K562 (cell line): ENCODE measurements around the gene OLFML3. TPM values are rescaled to one million over a fixed set of nuclear protein-coding genes. Genes with fewer than 3 reads are reported as not detected.
A peak's percentile ranks its signal among the peaks of the same experiment; 100 is the strongest.

ENCODE experiments used
- ATAC-seq: fragments of 200-7000 bp; cut with Tn5 transposase; 3 replicates; pipeline ENCODE4 v1.9.1; 2020; ENCODE audit warnings: moderate library complexity
- BruUV-seq: library from RNA; stranded (reverse); fragments of 400-500 nt; replicated peaks from 2 replicates; lab custom pipeline; 2021; lab: Mats Ljungman, UMichigan
- CTCF ChIA-PET: fragments of 300-600 bp; formaldehyde crosslinking; extraction: SDS; loops from one replicate; lab custom pipeline; 2021; ENCODE audit warnings: low intra/inter-chr PET ratio; lab: Yijun Ruan, JAX
- POLR2A ChIA-PET: fragments of 300-600, 350-650 bp; sonication (Branson Sonifier 250); formaldehyde crosslinking; extraction: SDS; loops from one replicate; lab custom pipeline; 2021; ENCODE audit warnings: antibody characterized with exemption, inconsistent platforms; lab: Yijun Ruan, JAX
- DNase-seq, 4 experiments: peaks; one replicate each; pipeline versions ENCODE4 v3.0.0 to v3.0.0-alpha.2; 2011 to 2018; ENCODE audit warnings: low spot score in 3 of 4, mixed read lengths in 3 of 4; ENCODE audit errors: extremely low read depth in 1 of 4
- FAIRE-seq: peaks from 2 replicates; lab custom pipeline; 2011; peaks lifted over from hg19 to GRCh38; lab: Jason Lieb, UNC
- H2AFZ ChIP-seq: 2 replicates; pipeline ENCODE4 v1.6.0; 2011; ENCODE audit warnings: low read depth, low read length, control low read depth, inconsistent platforms
- H3K27ac ChIP-seq: fragments of 200-600 bp; 3 replicates; pipeline ENCODE4 v1.8.0; 2011; ENCODE audit warnings: low read depth, mild to moderate bottlenecking, control low read depth, inconsistent platforms, low read length, moderate library complexity, mixed read lengths; ENCODE audit errors: extremely low read depth
- H3K27me3 ChIP-seq, 2 experiments: fragments of 300-600 bp in 1 of 2; 2 replicates in 1 of 2; 3 replicates in 1 of 2; pipeline versions ENCODE4 v1.6.0 to v1.8.0; 2011; ENCODE audit warnings: inconsistent platforms in 2 of 2, low read length in 2 of 2, mild to moderate bottlenecking in 1 of 2, mixed read lengths in 1 of 2, moderate library complexity in 1 of 2; ENCODE audit not compliant: control insufficient read depth in 2 of 2, insufficient read depth in 2 of 2
- H3K36me3 ChIP-seq: fragments of 300-600 bp; 3 replicates; pipeline ENCODE4 v1.8.0; 2011; ENCODE audit warnings: mild to moderate bottlenecking, low read length, inconsistent platforms; ENCODE audit not compliant: control insufficient read depth, insufficient read depth
- H3K4me1 ChIP-seq, 2 experiments: fragments of 200-600 bp in 1 of 2; replicated peaks in 1 of 2; 2 replicates in 1 of 2; 3 replicates in 1 of 2; pipeline versions ENCODE4 v1.5.1 to v1.8.0; 2011; ENCODE audit warnings: inconsistent platforms in 2 of 2, low read length in 2 of 2, mild to moderate bottlenecking in 1 of 2, mixed read lengths in 1 of 2, moderate library complexity in 1 of 2; ENCODE audit not compliant: control insufficient read depth in 2 of 2, insufficient read depth in 2 of 2
- H3K4me2 ChIP-seq: 2 replicates; pipeline ENCODE4 v1.6.1; 2011; ENCODE audit warnings: low read length, control low read depth, inconsistent platforms, mixed read lengths; ENCODE audit not compliant: insufficient read depth
- H3K4me3 ChIP-seq: fragments of 200-600 bp; sonication (generic), shearing (Covaris generic); 2 replicates; pipeline ENCODE4 v1.5.1; 2016; ENCODE audit warnings: control low read depth, inconsistent platforms
- H3K79me2 ChIP-seq: fragments of 200-600 bp; 3 replicates; pipeline ENCODE4 v1.8.0; 2011; ENCODE audit warnings: low read length, inconsistent platforms; ENCODE audit not compliant: control insufficient read depth, insufficient read depth
- H3K9ac ChIP-seq, 2 experiments: 2 replicates each; pipeline versions ENCODE4 v1.6.0 to v1.6.1; 2011; ENCODE audit warnings: low read depth in 2 of 2, low read length in 2 of 2, control low read depth in 1 of 2, inconsistent platforms in 1 of 2, mild to moderate bottlenecking in 1 of 2, mixed read lengths in 1 of 2; ENCODE audit not compliant: insufficient read depth in 1 of 2
- H3K9me1 ChIP-seq: one replicate; pipeline ENCODE4 v1.6.0; 2011; ENCODE audit warnings: inconsistent platforms, mild to moderate bottlenecking, low read length, moderate library complexity; ENCODE audit not compliant: control insufficient read depth, insufficient read depth
- H3K9me3 ChIP-seq: replicated peaks from 2 replicates; pipeline ENCODE4 v1.5.1; 2011; ENCODE audit warnings: low read depth, low read length, inconsistent platforms; ENCODE audit not compliant: control insufficient read depth, insufficient read depth
- H4K20me1 ChIP-seq: replicated peaks from 2 replicates; pipeline ENCODE4 v1.6.1; 2011; ENCODE audit warnings: low read length, inconsistent platforms, mixed read lengths; ENCODE audit not compliant: control insufficient read depth, insufficient read depth
- FIP1L1 ChIP-seq: fragments of 200-400 bp; formaldehyde crosslinking; IDR thresholded peaks from 2 replicates; pipeline ENCODE4 v1.6.1; 2018; ENCODE audit warnings: mild to moderate bottlenecking, low read depth, low read length; ENCODE audit not compliant: poor library complexity, severe bottlenecking
- HSF4 ChIP-seq: fragments of 250-450 bp; sonication (Bioruptor Pico); IDR thresholded peaks from 2 replicates; pipeline ENCODE4 v2.1.2; 2022; ENCODE audit warnings: mild to moderate bottlenecking, moderate library complexity, borderline replicate concordance
- IRF2 ChIP-seq: sonication (generic); formaldehyde crosslinking; IDR thresholded peaks from 2 replicates; pipeline ENCODE4 v1.8.1; 2022; ENCODE audit warnings: mild to moderate bottlenecking, missing genetic modification reagents
- KLF13 ChIP-seq: fragments of 450-650 bp; IDR thresholded peaks from 2 replicates; pipeline ENCODE4 v1.6.1; 2016; ENCODE audit warnings: missing genetic modification characterization, low read depth, mild to moderate bottlenecking, missing compliant biosample characterization, moderate library complexity, borderline replicate concordance
- PHTF2 ChIP-seq: fragments of 250-450 bp; sonication (Bioruptor Pico); IDR thresholded peaks from 2 replicates; pipeline ENCODE4 v1.5.0; 2021; ENCODE audit warnings: mild to moderate bottlenecking
- ZNF316 ChIP-seq: fragments of 450-650 bp; IDR thresholded peaks from 2 replicates; pipeline ENCODE4 v1.6.1; 2016
- WGBS: fragments of 100-300 bp; shearing (Covaris generic); methylation state at CpG from one replicate; pipeline ENCODE4 v1.1.6; 2016; ENCODE audit warnings: low coverage, mixed read lengths; ENCODE audit not compliant: insufficient coverage; ENCODE audit errors: missing lambda C conversion rate; 5-methylcytosine and 5-hydroxymethylcytosine counted together
- in situ Hi-C: fragments of 300-500 bp; cut with MboI; formaldehyde crosslinking; loops from 4 replicates; pipeline ENCODE4 v1.15.0; 2018; ENCODE audit warnings: inconsistent platforms, mixed read lengths
- intact Hi-C: fragments of 100-400 bp; cut with micrococcal nuclease; formaldehyde crosslinking; loops from 2 replicates; pipeline ENCODE4 v1.14.2; 2022
- polyA plus RNA-seq, 8 experiments: library from polyadenylated mRNA; depleted of rRNA in 4 of 8; stranded (reverse) in 5 of 8; unstranded in 3 of 8; fragments of >200 nt; fragmentation: Nextera tagmentation in 2 of 8; fragmentation: Illumina TruSeq in 1 of 8; extraction: Ambion mirVana in 2 of 8; extraction: Trizol in 1 of 8; gene quantifications; 2 replicates each; pipeline versions ENCODE4 v1.2.1 to v1.2.3, GENCODE V29; 2011 to 2014; ENCODE audit warnings: inconsistent platforms in 1 of 8, missing spikeins in 1 of 8
- total RNA-seq, 7 experiments: library from RNA; depleted of rRNA in 6 of 7; stranded (reverse); fragments of >200 nt in 6 of 7; fragmentation: Illumina TruSeq in 2 of 7; extraction: Trizol in 2 of 7; gene quantifications; 2 replicates each; pipeline versions ENCODE4 v1.2.1 to v1.2.3, GENCODE V29; 2011 to 2021; ENCODE audit warnings: low replicate concordance in 1 of 7
- TF ChIP-seq, protein P1 (sequence below): fragments of 450-650 bp; IDR thresholded peaks from 2 replicates; pipeline ENCODE4 v1.6.1; 2016; ENCODE audit warnings: mild to moderate bottlenecking, moderate library complexity
- TF ChIP-seq, protein P2 (sequence below): fragments of 150-350 bp; conservative IDR thresholded peaks from 2 replicates; pipeline ENCODE4 v1.6.1; 2014; ENCODE audit warnings: low read length

OLFML3 gene
- total and polyA plus RNA-seq, 9 of the 15 experiments (the other 6 are each of a cell fraction or from before 2014, with no cell fraction given) = 0.07 to 0.13 (median 0.07) TPM; not detected in 6

DNA sequence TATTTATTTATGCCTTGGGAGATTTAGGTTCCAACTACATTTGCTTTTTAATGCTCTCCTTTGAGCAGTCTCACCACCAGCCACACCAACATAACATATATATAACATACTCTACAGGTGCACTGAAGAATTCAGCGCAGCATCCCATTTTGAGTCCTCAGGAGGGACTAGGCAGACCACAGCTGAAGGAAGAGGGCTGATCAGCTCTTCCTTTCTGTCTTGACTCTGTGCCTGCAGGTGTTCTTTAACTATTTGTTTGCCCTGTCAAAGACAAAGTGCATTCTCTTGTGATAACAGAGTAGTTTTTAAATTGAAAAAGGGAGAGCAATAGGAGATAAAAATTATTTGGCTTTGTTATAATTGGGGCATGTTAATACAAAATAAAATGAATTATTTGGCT is 33.2 kb upstream of the OLFML3 start:
- no peak overlapping the region for H3K9ac ChIP-seq
- peaks cover 45% of the 10 kb centered on the region for H3K36me3 ChIP-seq
- H3K4me3 ChIP-seq = no peak overlapping the region
- H3K79me2 ChIP-seq = peaks cover 91% of the 10 kb centered on the region
- H3K9me3 ChIP-seq = no peaks in the 10 kb centered on the region
- H3K27me3 ChIP-seq = no peaks in the 10 kb centered on the region
- CTCF ChIA-PET = no interaction called here
- peak; percentile 18; the same call in 1 of the 3 replicates for ATAC-seq
- intact Hi-C loops (loop anchor here (5.0 kb wide), 1 partner anchor 109 kb away; no protein-coding TSS in a partner anchor), in situ Hi-C loops (no loop called here)
- no peak for DNase-seq
- POLR2A ChIA-PET = interaction anchor here (0.7 to 5.3 kb wide), 8 partner anchors 8 to 873 kb away, joined by 3 to 65 read pairs (median 5); partner anchors contain the start of genes HIPK1 and LRIG2
- H4K20me1 ChIP-seq = no peaks in the 10 kb centered on the region
- H3K4me1 ChIP-seq = peaks cover 11 to 27% of the 10 kb centered on the region in 2 experiments; a peak in 4 of 5 replicates
- H3K9me1 ChIP-seq = no peaks in the 10 kb centered on the region
- H2AFZ ChIP-seq = no peak overlapping the region
- BruUV-seq = no TSS peak
- 69% methylated on average over 1 of the region's 1 CpG for WGBS
- H3K27ac ChIP-seq = no peak overlapping the region
- no peak for FAIRE-seq
- no peak overlapping the region for H3K4me2 ChIP-seq
- TF ChIP-seq PHTF2 (CRISPR knock-in tag) = no peak
- TF ChIP-seq ZNF316 = no peak
- TF ChIP-seq KLF13 (tag) = no peak
- TF ChIP-seq, protein P1, sequence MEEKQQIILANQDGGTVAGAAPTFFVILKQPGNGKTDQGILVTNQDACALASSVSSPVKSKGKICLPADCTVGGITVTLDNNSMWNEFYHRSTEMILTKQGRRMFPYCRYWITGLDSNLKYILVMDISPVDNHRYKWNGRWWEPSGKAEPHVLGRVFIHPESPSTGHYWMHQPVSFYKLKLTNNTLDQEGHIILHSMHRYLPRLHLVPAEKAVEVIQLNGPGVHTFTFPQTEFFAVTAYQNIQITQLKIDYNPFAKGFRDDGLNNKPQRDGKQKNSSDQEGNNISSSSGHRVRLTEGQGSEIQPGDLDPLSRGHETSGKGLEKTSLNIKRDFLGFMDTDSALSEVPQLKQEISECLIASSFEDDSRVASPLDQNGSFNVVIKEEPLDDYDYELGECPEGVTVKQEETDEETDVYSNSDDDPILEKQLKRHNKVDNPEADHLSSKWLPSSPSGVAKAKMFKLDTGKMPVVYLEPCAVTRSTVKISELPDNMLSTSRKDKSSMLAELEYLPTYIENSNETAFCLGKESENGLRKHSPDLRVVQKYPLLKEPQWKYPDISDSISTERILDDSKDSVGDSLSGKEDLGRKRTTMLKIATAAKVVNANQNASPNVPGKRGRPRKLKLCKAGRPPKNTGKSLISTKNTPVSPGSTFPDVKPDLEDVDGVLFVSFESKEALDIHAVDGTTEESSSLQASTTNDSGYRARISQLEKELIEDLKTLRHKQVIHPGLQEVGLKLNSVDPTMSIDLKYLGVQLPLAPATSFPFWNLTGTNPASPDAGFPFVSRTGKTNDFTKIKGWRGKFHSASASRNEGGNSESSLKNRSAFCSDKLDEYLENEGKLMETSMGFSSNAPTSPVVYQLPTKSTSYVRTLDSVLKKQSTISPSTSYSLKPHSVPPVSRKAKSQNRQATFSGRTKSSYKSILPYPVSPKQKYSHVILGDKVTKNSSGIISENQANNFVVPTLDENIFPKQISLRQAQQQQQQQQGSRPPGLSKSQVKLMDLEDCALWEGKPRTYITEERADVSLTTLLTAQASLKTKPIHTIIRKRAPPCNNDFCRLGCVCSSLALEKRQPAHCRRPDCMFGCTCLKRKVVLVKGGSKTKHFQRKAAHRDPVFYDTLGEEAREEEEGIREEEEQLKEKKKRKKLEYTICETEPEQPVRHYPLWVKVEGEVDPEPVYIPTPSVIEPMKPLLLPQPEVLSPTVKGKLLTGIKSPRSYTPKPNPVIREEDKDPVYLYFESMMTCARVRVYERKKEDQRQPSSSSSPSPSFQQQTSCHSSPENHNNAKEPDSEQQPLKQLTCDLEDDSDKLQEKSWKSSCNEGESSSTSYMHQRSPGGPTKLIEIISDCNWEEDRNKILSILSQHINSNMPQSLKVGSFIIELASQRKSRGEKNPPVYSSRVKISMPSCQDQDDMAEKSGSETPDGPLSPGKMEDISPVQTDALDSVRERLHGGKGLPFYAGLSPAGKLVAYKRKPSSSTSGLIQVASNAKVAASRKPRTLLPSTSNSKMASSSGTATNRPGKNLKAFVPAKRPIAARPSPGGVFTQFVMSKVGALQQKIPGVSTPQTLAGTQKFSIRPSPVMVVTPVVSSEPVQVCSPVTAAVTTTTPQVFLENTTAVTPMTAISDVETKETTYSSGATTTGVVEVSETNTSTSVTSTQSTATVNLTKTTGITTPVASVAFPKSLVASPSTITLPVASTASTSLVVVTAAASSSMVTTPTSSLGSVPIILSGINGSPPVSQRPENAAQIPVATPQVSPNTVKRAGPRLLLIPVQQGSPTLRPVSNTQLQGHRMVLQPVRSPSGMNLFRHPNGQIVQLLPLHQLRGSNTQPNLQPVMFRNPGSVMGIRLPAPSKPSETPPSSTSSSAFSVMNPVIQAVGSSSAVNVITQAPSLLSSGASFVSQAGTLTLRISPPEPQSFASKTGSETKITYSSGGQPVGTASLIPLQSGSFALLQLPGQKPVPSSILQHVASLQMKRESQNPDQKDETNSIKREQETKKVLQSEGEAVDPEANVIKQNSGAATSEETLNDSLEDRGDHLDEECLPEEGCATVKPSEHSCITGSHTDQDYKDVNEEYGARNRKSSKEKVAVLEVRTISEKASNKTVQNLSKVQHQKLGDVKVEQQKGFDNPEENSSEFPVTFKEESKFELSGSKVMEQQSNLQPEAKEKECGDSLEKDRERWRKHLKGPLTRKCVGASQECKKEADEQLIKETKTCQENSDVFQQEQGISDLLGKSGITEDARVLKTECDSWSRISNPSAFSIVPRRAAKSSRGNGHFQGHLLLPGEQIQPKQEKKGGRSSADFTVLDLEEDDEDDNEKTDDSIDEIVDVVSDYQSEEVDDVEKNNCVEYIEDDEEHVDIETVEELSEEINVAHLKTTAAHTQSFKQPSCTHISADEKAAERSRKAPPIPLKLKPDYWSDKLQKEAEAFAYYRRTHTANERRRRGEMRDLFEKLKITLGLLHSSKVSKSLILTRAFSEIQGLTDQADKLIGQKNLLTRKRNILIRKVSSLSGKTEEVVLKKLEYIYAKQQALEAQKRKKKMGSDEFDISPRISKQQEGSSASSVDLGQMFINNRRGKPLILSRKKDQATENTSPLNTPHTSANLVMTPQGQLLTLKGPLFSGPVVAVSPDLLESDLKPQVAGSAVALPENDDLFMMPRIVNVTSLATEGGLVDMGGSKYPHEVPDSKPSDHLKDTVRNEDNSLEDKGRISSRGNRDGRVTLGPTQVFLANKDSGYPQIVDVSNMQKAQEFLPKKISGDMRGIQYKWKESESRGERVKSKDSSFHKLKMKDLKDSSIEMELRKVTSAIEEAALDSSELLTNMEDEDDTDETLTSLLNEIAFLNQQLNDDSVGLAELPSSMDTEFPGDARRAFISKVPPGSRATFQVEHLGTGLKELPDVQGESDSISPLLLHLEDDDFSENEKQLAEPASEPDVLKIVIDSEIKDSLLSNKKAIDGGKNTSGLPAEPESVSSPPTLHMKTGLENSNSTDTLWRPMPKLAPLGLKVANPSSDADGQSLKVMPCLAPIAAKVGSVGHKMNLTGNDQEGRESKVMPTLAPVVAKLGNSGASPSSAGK = no peak
- TF ChIP-seq HSF4 (CRISPR knock-in tag) = no peak
- TF ChIP-seq FIP1L1 = no peak
- no peak for TF ChIP-seq IRF2 (CRISPR knock-in tag)
- TF ChIP-seq, protein P2, sequence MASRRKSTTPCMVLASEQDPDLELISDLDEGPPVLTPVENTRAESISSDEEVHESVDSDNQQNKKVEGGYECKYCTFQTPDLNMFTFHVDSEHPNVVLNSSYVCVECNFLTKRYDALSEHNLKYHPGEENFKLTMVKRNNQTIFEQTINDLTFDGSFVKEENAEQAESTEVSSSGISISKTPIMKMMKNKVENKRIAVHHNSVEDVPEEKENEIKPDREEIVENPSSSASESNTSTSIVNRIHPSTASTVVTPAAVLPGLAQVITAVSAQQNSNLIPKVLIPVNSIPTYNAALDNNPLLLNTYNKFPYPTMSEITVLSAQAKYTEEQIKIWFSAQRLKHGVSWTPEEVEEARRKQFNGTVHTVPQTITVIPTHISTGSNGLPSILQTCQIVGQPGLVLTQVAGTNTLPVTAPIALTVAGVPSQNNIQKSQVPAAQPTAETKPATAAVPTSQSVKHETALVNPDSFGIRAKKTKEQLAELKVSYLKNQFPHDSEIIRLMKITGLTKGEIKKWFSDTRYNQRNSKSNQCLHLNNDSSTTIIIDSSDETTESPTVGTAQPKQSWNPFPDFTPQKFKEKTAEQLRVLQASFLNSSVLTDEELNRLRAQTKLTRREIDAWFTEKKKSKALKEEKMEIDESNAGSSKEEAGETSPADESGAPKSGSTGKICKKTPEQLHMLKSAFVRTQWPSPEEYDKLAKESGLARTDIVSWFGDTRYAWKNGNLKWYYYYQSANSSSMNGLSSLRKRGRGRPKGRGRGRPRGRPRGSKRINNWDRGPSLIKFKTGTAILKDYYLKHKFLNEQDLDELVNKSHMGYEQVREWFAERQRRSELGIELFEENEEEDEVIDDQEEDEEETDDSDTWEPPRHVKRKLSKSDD = no peak
